ENCODE data around the gene OR51F1.

Gene OR51F1

DNA sequence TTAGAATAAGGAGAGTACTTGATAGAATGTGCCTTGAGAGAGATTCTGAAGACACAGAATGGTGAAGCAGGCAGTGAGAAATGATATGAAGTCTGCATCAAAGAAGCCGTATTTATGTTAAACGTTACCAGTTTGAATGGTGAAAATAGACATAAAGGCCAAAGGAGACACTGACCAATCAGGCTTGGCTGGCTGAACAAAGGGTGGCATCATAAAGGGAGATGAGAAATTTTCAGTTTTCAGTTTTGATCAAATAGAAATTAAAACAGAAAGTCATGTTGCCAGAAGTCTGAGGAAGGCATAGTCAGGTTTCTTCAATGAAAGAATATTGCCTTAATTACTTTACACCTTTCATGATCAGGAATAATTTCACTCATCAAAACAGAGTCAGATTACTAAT is 6.6 kb downstream of the OR51F1 start:
- Histone ChIP-seq H4K20me1 (ENCODE audit: insufficient read depth, low read length) (no peaks in the 10 kb centered on the region), H3K79me2 (ENCODE audit: low read length) (no peaks in the 10 kb centered on the region), H3K27ac (ENCODE audit: low read length) (0 out of 2 replicates have a peak overlapping the region, but pooled peaks have one; percentile 9), H3K9me2 (replicated peaks; ENCODE audit: insufficient read depth, low read length) (no peaks in the 10 kb centered on the region), H2AFZ (ENCODE audit: low read length) (peak overlapping the region; percentile 44; the same call in 1 of the 2 replicates), H3K36me3 (replicated peaks; ENCODE audit: insufficient read depth, low read length) (no peaks in the 10 kb centered on the region), H3K4me3 (ENCODE audit: low read length) (no peak overlapping the region), H3K9ac (ENCODE audit: low read length) (no peak overlapping the region), H3K27me3 (replicated peaks; ENCODE audit: insufficient read depth, low read length) (no peaks in the 10 kb centered on the region), H3K4me1 (ENCODE audit: low read length) (peaks cover 7% of the 10 kb centered on the region), H3K9me3 (replicated peaks; ENCODE audit: insufficient read depth, low read length) (no peaks in the 10 kb centered on the region), H3K4me2 (ENCODE audit: low read depth, low read length) (peak overlapping the region; percentile 55; the same call in 1 of the 2 replicates), H3F3A (ENCODE audit: insufficient read depth, low read length) (no peaks in the 10 kb centered on the region)
- TF ChIP-seq, protein P1, sequence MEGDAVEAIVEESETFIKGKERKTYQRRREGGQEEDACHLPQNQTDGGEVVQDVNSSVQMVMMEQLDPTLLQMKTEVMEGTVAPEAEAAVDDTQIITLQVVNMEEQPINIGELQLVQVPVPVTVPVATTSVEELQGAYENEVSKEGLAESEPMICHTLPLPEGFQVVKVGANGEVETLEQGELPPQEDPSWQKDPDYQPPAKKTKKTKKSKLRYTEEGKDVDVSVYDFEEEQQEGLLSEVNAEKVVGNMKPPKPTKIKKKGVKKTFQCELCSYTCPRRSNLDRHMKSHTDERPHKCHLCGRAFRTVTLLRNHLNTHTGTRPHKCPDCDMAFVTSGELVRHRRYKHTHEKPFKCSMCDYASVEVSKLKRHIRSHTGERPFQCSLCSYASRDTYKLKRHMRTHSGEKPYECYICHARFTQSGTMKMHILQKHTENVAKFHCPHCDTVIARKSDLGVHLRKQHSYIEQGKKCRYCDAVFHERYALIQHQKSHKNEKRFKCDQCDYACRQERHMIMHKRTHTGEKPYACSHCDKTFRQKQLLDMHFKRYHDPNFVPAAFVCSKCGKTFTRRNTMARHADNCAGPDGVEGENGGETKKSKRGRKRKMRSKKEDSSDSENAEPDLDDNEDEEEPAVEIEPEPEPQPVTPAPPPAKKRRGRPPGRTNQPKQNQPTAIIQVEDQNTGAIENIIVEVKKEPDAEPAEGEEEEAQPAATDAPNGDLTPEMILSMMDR (IDR thresholded peaks at IDR 0.05; ENCODE audit: low read length): no peak
- no peak for TF ChIP-seq EZH2phosphoT487 (IDR thresholded peaks at IDR 0.05; ENCODE audit: low read length)
- no peak for TF ChIP-seq EZH2 (optimal IDR thresholded peaks at IDR 0.05; ENCODE audit: low read depth, low read length)
- DNase-seq: peak; percentile 55

DNA sequence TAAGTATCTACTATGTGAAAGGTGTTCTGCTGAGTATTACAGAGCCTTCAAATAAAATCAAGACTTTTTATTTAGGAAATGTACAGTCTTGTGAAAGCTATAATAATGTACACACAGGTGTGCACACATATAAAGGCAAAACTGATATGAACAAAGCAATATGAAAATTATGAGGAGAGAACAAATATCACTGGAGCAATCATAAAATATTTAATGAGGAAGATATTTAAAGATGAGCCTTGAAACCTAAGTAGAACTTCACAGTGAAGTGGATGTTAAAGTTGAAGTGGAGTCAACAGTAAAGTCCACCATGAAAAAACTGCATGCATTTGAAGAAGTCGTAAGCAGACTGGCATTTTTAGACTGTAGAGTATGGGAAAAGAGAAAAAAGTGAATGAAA is 18.5 kb downstream of the OR51F1 start:
- Histone ChIP-seq H3K4me1 (ENCODE audit: low read length) (no peaks in the 10 kb centered on the region), H3K9me3 (replicated peaks; ENCODE audit: insufficient read depth, low read length) (no peaks in the 10 kb centered on the region; the same call in 1 of the 2 replicates), H3K9ac (ENCODE audit: low read length) (no peak overlapping the region), H3K79me2 (ENCODE audit: low read length) (no peaks in the 10 kb centered on the region), H2AFZ (ENCODE audit: low read length) (no peak overlapping the region), H3F3A (ENCODE audit: insufficient read depth, low read length) (no peaks in the 10 kb centered on the region), H3K27me3 (replicated peaks; ENCODE audit: insufficient read depth, low read length) (no peaks in the 10 kb centered on the region), H3K36me3 (replicated peaks; ENCODE audit: insufficient read depth, low read length) (no peaks in the 10 kb centered on the region), H3K4me3 (ENCODE audit: low read length) (no peak overlapping the region), H3K4me2 (ENCODE audit: low read depth, low read length) (no peak overlapping the region), H4K20me1 (ENCODE audit: insufficient read depth, low read length) (no peaks in the 10 kb centered on the region), H3K9me2 (replicated peaks; ENCODE audit: insufficient read depth, low read length) (no peaks in the 10 kb centered on the region), H3K27ac (ENCODE audit: low read length) (no peak overlapping the region)
- TF ChIP-seq, protein P1 (IDR thresholded peaks at IDR 0.05; ENCODE audit: low read length): no peak
- TF ChIP-seq EZH2phosphoT487 (IDR thresholded peaks at IDR 0.05; ENCODE audit: low read length) (no peak), EZH2 (optimal IDR thresholded peaks at IDR 0.05; ENCODE audit: low read depth, low read length) (no peak)
- no peak for DNase-seq

DNA sequence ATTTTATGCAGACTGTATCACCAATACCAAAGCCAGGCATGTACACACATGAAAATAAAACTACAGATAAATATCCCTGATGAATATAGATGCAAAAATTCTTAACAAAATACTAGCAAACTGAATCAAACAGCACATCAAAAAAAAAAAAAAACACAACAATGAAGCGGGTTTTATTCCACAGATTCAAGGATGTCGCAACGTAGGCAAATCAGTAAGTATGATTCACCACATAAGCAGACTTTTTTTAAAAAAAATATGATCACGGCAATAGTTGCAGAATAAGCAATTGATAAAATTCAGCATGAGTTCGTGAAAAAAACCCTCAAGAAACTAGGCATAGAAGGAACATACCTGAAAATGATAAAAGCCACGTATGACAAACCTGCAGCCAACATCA is 21.3 kb downstream of the OR51F1 start:
- Histone ChIP-seq H3K9ac (ENCODE audit: low read length) (no peak overlapping the region), H3K27ac (ENCODE audit: low read length) (no peak overlapping the region), H3K36me3 (replicated peaks; ENCODE audit: insufficient read depth, low read length) (no peaks in the 10 kb centered on the region), H3K4me2 (ENCODE audit: low read depth, low read length) (no peak overlapping the region), H3F3A (ENCODE audit: insufficient read depth, low read length) (no peaks in the 10 kb centered on the region), H3K27me3 (replicated peaks; ENCODE audit: insufficient read depth, low read length) (no peaks in the 10 kb centered on the region), H4K20me1 (ENCODE audit: insufficient read depth, low read length) (no peaks in the 10 kb centered on the region), H3K4me1 (ENCODE audit: low read length) (no peaks in the 10 kb centered on the region), H2AFZ (ENCODE audit: low read length) (no peak overlapping the region), H3K9me3 (replicated peaks; ENCODE audit: insufficient read depth, low read length) (no peaks in the 10 kb centered on the region; the same call in 1 of the 2 replicates), H3K4me3 (ENCODE audit: low read length) (no peak overlapping the region), H3K9me2 (replicated peaks; ENCODE audit: insufficient read depth, low read length) (no peaks in the 10 kb centered on the region), H3K79me2 (ENCODE audit: low read length) (no peaks in the 10 kb centered on the region)
- DNase-seq: no peak
- TF ChIP-seq EZH2phosphoT487 (IDR thresholded peaks at IDR 0.05; ENCODE audit: low read length) (no peak), EZH2 (optimal IDR thresholded peaks at IDR 0.05; ENCODE audit: low read depth, low read length) (no peak)
- TF ChIP-seq, protein P1 (IDR thresholded peaks at IDR 0.05; ENCODE audit: low read length): no peak

All from MM.1S (cell line).